ENCODE measurements around the gene MCUR1. TPM values are rescaled to one million over a fixed set of nuclear protein-coding genes. Genes with fewer than 3 reads are reported as not detected.

The MCUR1 gene
- polyA plus RNA-seq, 1 experiment, result 6.2 TPM

DNA sequence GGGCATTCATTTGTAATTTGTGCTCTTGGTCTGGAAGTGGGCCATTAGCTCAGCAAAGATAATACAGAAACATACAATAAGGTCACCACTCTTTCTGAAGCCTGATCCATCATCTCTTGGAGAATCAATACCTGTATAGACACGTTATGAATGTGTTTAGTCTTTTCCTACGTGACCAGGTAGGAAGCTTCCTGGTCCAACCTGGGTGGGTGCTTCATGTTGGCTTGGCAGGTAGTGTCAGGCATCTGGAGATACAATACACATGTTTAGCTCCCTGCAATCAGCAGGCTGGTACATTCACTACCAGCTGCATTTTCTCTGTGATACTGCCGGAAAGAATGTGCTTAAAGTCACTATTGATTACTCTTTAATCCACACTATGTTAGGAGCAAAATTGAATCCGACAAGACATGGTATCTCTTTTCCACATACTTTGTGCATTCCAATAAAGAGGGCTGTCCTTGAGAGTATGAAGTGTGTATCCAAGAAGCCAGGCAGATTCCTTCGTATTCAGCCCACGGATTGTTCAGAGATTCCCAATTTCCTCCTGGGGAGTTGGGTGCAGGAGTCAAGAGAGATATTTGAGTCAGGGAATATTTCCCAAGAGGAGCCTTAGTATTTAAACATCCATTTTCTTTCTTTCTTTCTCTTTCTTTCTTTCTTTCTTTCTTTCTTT lies 52.9 kb downstream of the MCUR1 start:
- Histone ChIP-seq H3K36me3 (ENCODE audit: control insufficient read depth, insufficient read depth, low read length) (no peaks in the 10 kb centered on the region), H3K4me3 (ENCODE audit: low read depth, low read length) (no peak overlapping the region), H3K27me3 (ENCODE audit: control insufficient read depth, insufficient read depth, low read length) (no peaks in the 10 kb centered on the region; the same call in 1 of the 2 replicates)
- CTCF ChIA-PET, result interaction anchor here (1.2 to 1.5 kb wide), 3 partner anchors 30 to 187 kb away, joined by 3 to 6 read pairs (median 3); partner anchors contain the start of gene SIRT5
- TF ChIP-seq, protein P1, sequence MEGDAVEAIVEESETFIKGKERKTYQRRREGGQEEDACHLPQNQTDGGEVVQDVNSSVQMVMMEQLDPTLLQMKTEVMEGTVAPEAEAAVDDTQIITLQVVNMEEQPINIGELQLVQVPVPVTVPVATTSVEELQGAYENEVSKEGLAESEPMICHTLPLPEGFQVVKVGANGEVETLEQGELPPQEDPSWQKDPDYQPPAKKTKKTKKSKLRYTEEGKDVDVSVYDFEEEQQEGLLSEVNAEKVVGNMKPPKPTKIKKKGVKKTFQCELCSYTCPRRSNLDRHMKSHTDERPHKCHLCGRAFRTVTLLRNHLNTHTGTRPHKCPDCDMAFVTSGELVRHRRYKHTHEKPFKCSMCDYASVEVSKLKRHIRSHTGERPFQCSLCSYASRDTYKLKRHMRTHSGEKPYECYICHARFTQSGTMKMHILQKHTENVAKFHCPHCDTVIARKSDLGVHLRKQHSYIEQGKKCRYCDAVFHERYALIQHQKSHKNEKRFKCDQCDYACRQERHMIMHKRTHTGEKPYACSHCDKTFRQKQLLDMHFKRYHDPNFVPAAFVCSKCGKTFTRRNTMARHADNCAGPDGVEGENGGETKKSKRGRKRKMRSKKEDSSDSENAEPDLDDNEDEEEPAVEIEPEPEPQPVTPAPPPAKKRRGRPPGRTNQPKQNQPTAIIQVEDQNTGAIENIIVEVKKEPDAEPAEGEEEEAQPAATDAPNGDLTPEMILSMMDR (IDR thresholded peaks at IDR 0.05; ENCODE audit: insufficient read depth, low read depth, low read length), result no peak
- DNase-seq (ENCODE audit: low read depth), result peak; percentile 56
- POLR2A ChIA-PET, result interaction anchor here (0.6 kb wide), 1 partner anchor 334 kb away, joined by 3 read pairs; no protein-coding TSS in a partner anchor

GRCh38 chr6:13760307-13761304 lies 53.8 kb downstream of the MCUR1 start:
- TF ChIP-seq, protein P1 (IDR thresholded peaks at IDR 0.05; ENCODE audit: insufficient read depth, low read depth, low read length), result no peak
- peak; percentile 74 for DNase-seq (ENCODE audit: low read depth)
- ChIA-PET CTCF (interaction anchor here (1.0 to 1.6 kb wide), 5 partner anchors 24 to 186 kb away, joined by 3 to 6 read pairs (median 3); partner anchors contain the start of gene SIRT5), POLR2A (no interaction called here)
- Histone ChIP-seq H3K4me3 (ENCODE audit: low read depth, low read length) (no peak overlapping the region), H3K36me3 (ENCODE audit: control insufficient read depth, insufficient read depth, low read length) (no peaks in the 10 kb centered on the region), H3K27me3 (ENCODE audit: control insufficient read depth, insufficient read depth, low read length) (no peaks in the 10 kb centered on the region; the same call in 1 of the 2 replicates)

DNA sequence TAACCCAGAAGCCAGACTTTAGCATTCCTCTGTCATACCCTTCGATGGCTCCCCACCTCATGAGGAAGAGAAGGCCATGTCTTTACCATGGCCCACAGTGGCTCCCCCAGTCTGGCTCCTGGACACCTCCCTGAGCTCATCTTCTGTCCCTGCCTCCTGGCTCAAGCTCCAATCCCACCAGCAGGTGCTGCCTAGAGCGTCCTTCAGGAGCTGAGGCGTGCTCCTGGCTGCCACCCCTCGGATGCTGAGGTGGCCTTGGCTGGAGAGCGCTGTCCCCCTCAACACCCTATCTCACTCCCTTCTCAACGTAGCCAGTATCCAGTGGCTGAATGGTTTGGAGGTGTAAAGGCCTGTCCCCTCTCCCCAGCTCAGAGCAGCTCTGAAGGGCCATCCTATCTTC lies 55.3 kb downstream of the MCUR1 start:
- no peak for DNase-seq (ENCODE audit: low read depth)
- POLR2A ChIA-PET, result no interaction called here
- Histone ChIP-seq H3K27me3 (ENCODE audit: control insufficient read depth, insufficient read depth, low read length) (no peaks in the 10 kb centered on the region; the same call in 1 of the 2 replicates), H3K4me3 (ENCODE audit: low read depth, low read length) (no peak overlapping the region), H3K36me3 (ENCODE audit: control insufficient read depth, insufficient read depth, low read length) (no peaks in the 10 kb centered on the region)
- CTCF ChIA-PET, result interaction anchor here (0.5 to 1.6 kb wide), 3 partner anchors 22 to 821 kb away, joined by 3 to 4 read pairs (median 3); partner anchors contain the start of gene NOL7
- TF ChIP-seq, protein P1 (IDR thresholded peaks at IDR 0.05; ENCODE audit: insufficient read depth, low read depth, low read length), result no peak

DNA sequence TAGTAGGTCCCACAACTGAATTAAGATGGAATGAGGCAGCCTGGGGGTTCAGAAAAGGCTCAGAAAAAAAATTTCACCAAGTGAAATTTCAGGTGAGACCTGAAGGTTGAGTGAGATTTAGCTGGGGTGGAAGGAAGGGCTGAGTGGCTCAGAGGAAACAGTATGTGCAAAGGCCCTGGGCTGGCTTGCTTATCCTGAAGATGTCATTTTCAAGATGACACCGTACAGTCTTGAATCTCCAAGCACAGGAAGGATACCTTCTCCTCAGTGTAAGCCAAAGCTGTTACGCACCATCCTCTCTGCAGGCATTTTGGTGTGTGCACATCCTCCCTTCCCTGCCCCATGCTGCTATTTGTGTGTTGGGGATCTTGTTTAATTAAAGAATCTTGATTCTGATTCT lies 59.7 kb downstream of the MCUR1 start:
- H3K36me3 ChIP-seq (ENCODE audit: control insufficient read depth, insufficient read depth, low read length), result no peaks in the 10 kb centered on the region
- ChIA-PET CTCF (no interaction called here), POLR2A (no interaction called here)
- DNase-seq (ENCODE audit: low read depth), result no peak
- TF ChIP-seq, protein P1 (IDR thresholded peaks at IDR 0.05; ENCODE audit: insufficient read depth, low read depth, low read length), result no peak
- H3K4me3 ChIP-seq (ENCODE audit: low read depth, low read length), result no peak overlapping the region
- no peaks in the 10 kb centered on the region; the same call in 1 of the 2 replicates for H3K27me3 ChIP-seq (ENCODE audit: control insufficient read depth, insufficient read depth, low read length)

DNA sequence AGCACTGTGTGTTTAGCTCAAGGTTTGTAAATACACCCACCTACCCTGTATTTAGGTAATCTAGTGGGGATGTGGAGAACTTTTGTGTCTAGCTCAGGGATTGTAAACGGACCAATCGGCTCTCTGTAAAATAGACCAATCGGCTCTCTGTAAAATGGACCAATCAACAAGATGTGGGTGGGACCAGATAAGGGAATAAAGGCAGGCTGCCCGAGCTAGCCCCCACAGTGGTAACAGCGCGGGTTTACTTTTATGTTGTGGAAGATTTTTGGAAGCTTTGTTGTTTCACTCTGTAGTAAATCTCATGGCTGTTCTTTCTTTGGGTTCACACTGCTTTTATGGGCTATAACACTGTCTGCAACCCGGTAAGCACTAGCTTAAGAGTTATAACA lies 70.6 kb downstream of the MCUR1 start:
- no peaks in the 10 kb centered on the region for H3K27me3 ChIP-seq (ENCODE audit: control insufficient read depth, insufficient read depth, low read length)
- POLR2A ChIA-PET, result no interaction called here
- no peak overlapping the region for H3K4me3 ChIP-seq (ENCODE audit: low read depth, low read length)
- TF ChIP-seq, protein P1 (IDR thresholded peaks at IDR 0.05; ENCODE audit: insufficient read depth, low read depth, low read length), result no peak
- CTCF ChIA-PET, result no interaction called here
- DNase-seq (ENCODE audit: low read depth), result no peak
- no peaks in the 10 kb centered on the region for H3K36me3 ChIP-seq (ENCODE audit: control insufficient read depth, insufficient read depth, low read length)
